ENCODE measurements around the gene SPANXN4.

The SPANXN4 gene

DNA sequence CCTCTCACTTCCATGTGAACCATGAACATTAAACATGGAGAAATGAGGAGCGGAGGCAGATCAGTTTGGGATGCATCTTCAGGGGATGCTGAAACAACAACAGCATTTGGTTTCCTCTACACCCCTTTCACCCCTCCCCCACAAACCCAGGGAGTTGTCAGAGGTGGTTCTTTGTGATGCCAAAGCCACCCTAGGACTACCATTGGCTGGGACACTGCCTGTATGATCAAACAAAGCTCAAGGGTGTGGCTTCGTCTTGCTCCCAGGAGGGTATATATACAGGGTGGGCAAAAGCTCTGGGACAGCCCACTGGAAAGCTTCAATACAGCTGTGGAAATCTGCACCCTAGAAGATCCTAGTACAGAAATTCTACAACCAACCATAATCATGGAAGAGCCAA lies at the start of gene SPANXN4:
SPANXN4 (plus strand) TSS at position 301 of the 400 bp plus-strand sequence; CDS start at position 388, 87 bp downstream.
- FAIRE-seq, result no peak
- no peak for DNase-seq (ENCODE audit: insufficient read length, low spot score)
- no peak for TF ChIP-seq POLR2A (IDR thresholded peaks at IDR 0.05; ENCODE audit: low read depth, low read length)

GRCh38 chrX:142977128-142977914 lies 48.4 kb upstream of the SPANXN4 start:
- no peak for TF ChIP-seq POLR2A (IDR thresholded peaks at IDR 0.05; ENCODE audit: low read depth, low read length)
- DNase-seq (ENCODE audit: insufficient read length, low spot score) (no peak), FAIRE-seq (no peak)

DNA sequence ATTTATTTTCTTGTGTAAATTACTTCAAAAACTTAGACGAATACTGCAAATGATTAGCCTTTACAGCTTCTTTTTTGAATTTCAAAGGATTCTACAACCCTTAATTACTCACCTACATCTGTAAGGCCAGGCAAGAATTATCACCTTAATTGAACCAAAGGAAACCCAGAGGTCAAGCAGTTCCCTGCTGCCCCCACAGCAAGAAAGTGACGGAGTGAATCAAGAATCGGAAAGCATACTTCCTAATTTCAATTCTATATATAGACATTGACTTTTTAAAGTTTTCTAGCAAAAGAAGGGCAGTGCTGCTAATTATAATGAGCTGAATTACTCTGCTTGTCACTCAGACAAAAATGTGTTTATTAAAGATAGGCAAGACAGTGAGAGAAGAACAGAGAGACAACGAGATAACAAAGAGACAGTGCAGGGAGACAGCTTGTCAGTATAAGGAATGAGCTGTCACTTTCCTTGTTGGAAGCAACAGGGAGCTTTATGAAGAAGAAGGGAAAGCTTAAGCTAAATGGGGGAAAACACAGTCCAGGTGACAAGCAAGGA lies 47.5 kb upstream of the SPANXN4 start:
- DNase-seq (ENCODE audit: insufficient read length, low spot score) (no peak), FAIRE-seq (no peak)
- no peak for TF ChIP-seq POLR2A (IDR thresholded peaks at IDR 0.05; ENCODE audit: low read depth, low read length)

GRCh38 chrX:142982679-142983078 lies 43.0 kb upstream of the SPANXN4 start:
- no peak for DNase-seq (ENCODE audit: insufficient read length, low spot score)
- FAIRE-seq, result no peak
- no peak for TF ChIP-seq POLR2A (IDR thresholded peaks at IDR 0.05; ENCODE audit: low read depth, low read length)

GRCh38 chrX:142994988-142995387 lies 30.7 kb upstream of the SPANXN4 start:
- TF ChIP-seq POLR2A (IDR thresholded peaks at IDR 0.05; ENCODE audit: low read depth, low read length), result no peak
- FAIRE-seq, result no peak

DNA sequence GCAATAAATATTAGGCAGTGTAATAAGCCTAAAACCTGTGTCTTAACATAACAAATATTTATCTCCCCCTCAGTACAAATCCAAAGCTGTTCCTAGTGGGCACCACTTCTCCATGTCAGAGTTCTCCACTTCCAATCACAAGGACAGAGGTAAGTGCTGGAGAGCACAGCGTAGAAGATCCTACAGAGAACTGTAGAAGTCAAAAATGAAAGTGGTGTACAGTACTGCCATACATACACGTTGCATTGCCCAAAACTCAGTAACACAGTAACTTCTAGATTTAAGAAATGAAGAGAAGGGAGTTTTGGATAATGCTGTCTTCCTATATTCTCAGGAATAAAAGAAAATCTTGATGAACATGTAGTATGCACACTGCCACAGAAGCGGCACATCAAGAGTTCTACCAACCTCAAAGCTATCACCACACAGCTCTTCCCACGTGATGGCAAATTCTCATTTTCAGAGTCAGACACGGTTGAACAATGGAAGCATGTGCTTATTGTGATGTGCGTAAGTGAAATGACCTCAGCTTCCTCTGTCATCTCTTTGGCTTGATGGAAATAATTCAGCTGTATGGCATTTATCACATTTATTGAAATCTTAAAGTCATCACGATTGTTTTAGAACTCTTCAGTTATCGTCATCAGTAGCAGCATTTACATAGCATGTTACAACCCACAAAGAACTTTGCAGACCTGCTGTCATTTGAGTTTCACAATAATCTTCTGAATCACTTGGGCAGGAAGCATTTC lies 27.1 kb upstream of the SPANXN4 start:
- no peak for DNase-seq (ENCODE audit: insufficient read length, low spot score)
- no peak for TF ChIP-seq POLR2A (IDR thresholded peaks at IDR 0.05; ENCODE audit: low read depth, low read length)
- FAIRE-seq, result no peak

More at GRCh38 chrX:142994988-142995387, 30.7 kb upstream of the SPANXN4 start:
- DNase-seq (ENCODE audit: insufficient read length, low spot score), result no peak

GRCh38 chrX:142999199-142999701 lies 26.5 kb upstream of the SPANXN4 start:
- no peak for DNase-seq (ENCODE audit: insufficient read length, low spot score)
- FAIRE-seq, result no peak
- no peak for TF ChIP-seq POLR2A (IDR thresholded peaks at IDR 0.05; ENCODE audit: low read depth, low read length)

GRCh38 chrX:143002206-143002605 lies 23.5 kb upstream of the SPANXN4 start:
- FAIRE-seq (no peak), DNase-seq (ENCODE audit: insufficient read length, low spot score) (no peak)
- TF ChIP-seq POLR2A (IDR thresholded peaks at IDR 0.05; ENCODE audit: low read depth, low read length), result no peak

DNA sequence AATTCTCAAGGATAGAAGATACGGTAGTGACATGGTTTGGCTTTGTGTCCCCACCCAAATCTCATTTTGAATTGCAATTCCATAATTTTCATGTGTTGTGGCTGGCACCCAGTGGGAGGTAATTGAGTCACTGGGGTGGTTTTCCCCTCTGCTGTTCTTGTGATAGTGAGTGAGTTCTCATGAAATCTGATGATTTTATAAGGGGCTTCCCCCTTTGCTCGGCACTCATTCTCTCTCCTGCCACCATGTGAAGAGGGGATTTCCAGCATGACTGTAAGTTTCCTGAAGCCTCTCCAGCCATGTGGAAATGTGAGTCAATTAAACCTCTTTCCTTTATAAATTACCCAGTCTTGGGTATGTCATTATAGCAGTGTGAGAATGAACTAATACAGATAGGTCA lies 8.5 kb upstream of the SPANXN4 start:
- FAIRE-seq (no peak), DNase-seq (ENCODE audit: insufficient read length, low spot score) (no peak)
- no peak for TF ChIP-seq POLR2A (IDR thresholded peaks at IDR 0.05; ENCODE audit: low read depth, low read length)

DNA sequence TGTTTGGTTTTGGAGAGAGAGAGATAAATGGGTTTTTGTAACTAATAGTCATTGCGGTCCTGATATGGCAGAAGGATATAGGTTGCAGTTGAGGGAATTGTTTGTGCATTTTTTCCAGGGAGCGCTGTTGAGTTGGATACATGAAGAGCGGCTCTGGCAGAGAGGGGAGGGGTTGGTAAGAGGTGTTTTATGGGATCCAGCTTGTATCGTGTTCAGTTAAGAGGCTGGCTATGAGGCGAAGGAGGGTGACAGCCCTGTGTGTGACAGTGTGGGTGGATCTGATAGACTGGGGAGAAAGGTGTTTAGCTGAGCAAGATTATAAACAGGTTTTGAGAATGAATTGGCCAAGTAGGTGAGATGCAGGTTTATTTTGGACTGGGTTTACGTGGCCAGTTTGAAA lies 1.5 kb downstream of the SPANXN4 start:
- FAIRE-seq, result no peak
- DNase-seq (ENCODE audit: insufficient read length, low spot score), result no peak
- TF ChIP-seq POLR2A (IDR thresholded peaks at IDR 0.05; ENCODE audit: low read depth, low read length), result no peak

DNA sequence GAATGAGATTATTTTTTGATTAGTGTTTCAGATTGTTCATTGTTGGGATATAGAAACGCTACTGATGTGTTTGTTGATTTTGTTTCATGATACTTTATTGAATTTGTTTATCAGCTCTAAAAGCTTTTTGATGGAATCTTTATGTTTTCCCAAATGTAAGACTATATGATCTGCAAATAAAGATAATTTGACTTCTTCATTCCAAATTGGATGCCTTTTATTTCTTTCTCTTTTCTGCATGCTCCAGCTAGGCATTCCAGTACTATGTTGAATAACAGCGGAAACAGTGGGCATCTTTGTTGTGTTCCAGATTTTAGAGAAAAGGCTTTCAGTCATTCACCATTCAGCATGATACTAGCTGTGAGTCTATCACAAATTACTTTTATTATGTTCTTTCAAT lies 21.8 kb downstream of the SPANXN4 start:
- FAIRE-seq (no peak), DNase-seq (ENCODE audit: insufficient read length, low spot score) (no peak)
- TF ChIP-seq POLR2A (IDR thresholded peaks at IDR 0.05; ENCODE audit: low read depth, low read length), result no peak

GRCh38 chrX:143058120-143058519 lies 32.4 kb downstream of the SPANXN4 start:
- FAIRE-seq (no peak), DNase-seq (ENCODE audit: insufficient read length, low spot score) (no peak)
- no peak for TF ChIP-seq POLR2A (IDR thresholded peaks at IDR 0.05; ENCODE audit: low read depth, low read length)

DNA sequence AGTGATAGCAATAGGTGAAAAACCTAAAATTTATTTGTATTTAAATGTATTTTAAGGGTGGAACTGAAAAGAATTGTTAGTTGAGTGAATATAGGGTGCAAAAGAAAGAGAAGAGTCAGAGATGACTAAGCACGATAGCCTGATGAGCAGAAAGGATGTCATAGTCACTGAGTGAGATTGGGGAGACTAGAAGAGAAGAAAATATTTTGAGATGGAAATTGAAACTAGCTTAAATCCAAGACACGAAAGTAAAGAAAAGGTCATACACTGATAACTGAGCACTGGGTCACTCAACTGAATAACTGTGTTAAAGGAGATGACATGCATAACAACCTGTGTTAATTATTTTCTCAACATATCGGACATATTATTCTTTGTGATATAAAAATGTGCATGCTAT lies 55.5 kb downstream of the SPANXN4 start:
- no peak for TF ChIP-seq POLR2A (IDR thresholded peaks at IDR 0.05; ENCODE audit: low read depth, low read length)
- FAIRE-seq (no peak), DNase-seq (ENCODE audit: insufficient read length, low spot score) (no peak)

GRCh38 chrX:143082537-143082936 lies 56.8 kb downstream of the SPANXN4 start:
- TF ChIP-seq POLR2A (IDR thresholded peaks at IDR 0.05; ENCODE audit: low read depth, low read length), result no peak
- FAIRE-seq (no peak), DNase-seq (ENCODE audit: insufficient read length, low spot score) (no peak)
